Naive thymus-derived CD4-positive, alpha-beta T cell (primary cell): ENCODE data around the gene FAM20A. TPM values are rescaled to one million over a fixed set of nuclear protein-coding genes. Genes with fewer than 3 reads are reported as not detected.
A peak's percentile ranks its signal among the peaks of the same experiment; 100 is the strongest.

Source experiments
- ATAC-seq: fragments of 150-1000 bp; cut with Tn5 transposase; 2 replicates; pipeline ENCODE4 v1.10.0; 2021; ENCODE audit warnings: mild to moderate bottlenecking, moderate library complexity
- CTCF ChIA-PET: fragments of 350-600 bp; sonication (Branson Sonifier 250); formaldehyde crosslinking; loops from one replicate; lab custom pipeline; 2021; ENCODE audit warnings: antibody characterized with exemption; lab: Charles Lee
- POLR2A ChIA-PET: fragments of 350-600 bp; sonication (Branson Sonifier 250); formaldehyde crosslinking; loops from one replicate; lab custom pipeline; 2021; ENCODE audit warnings: antibody characterized with exemption, inconsistent platforms; lab: Charles Lee
- DNase-seq, 9 donors: peaks; one replicate each; pipeline versions ENCODE4 v3.0.0 to v3.0.0-alpha.2; 2020 to 2022; ENCODE audit warnings: mixed read lengths in 1 of 9
- H3K27ac ChIP-seq: one replicate; pipeline ENCODE4 v1.7.0; 2013; ENCODE audit warnings: mild to moderate bottlenecking, low read depth, low read length, moderate library complexity
- H3K27me3 ChIP-seq, 2 donors: one replicate each; pipeline ENCODE4 v1.7.0; 2013; ENCODE audit warnings: low read length in 2 of 2, mild to moderate bottlenecking in 2 of 2, moderate library complexity in 2 of 2; ENCODE audit not compliant: control insufficient read depth in 2 of 2, insufficient read depth in 2 of 2
- H3K36me3 ChIP-seq, 3 experiments: 1 replicate in 2 of 3; 2 replicates in 1 of 3; pipeline ENCODE4 v1.7.0; 2013; ENCODE audit warnings: low read length in 3 of 3, mild to moderate bottlenecking in 3 of 3, moderate library complexity in 1 of 3; ENCODE audit not compliant: insufficient read depth in 3 of 3, control insufficient read depth in 2 of 3
- H3K4me1 ChIP-seq, 2 donors: one replicate each; pipeline ENCODE4 v1.7.0; 2013; ENCODE audit warnings: low read length in 2 of 2, mild to moderate bottlenecking in 2 of 2, moderate library complexity in 1 of 2; ENCODE audit not compliant: control insufficient read depth in 2 of 2, insufficient read depth in 2 of 2
- H3K4me3 ChIP-seq: 2 replicates; pipeline ENCODE4 v1.7.0; 2013; ENCODE audit warnings: mild to moderate bottlenecking, low read length
- H3K9me3 ChIP-seq, 3 experiments: 1 replicate in 2 of 3; 2 replicates in 1 of 3; pipeline ENCODE4 v1.7.0; 2013; ENCODE audit warnings: low read length in 3 of 3; ENCODE audit not compliant: control insufficient read depth in 2 of 3
- H3K27ac Mint-ChIP-seq, 9 donors: one replicate each; pipeline ENCODE4 v1.8.0; 2020 to 2022; ENCODE audit warnings: mixed read lengths in 9 of 9, mild to moderate bottlenecking in 8 of 9, moderate library complexity in 5 of 9, inconsistent platforms in 2 of 9
- H3K27me3 Mint-ChIP-seq, 5 donors: one replicate each; pipeline ENCODE4 v1.8.0; 2021 to 2022; ENCODE audit warnings: mixed read lengths in 5 of 5, mild to moderate bottlenecking in 1 of 5
- H3K36me3 Mint-ChIP-seq, 5 donors: one replicate each; pipeline ENCODE4 v1.8.0; 2020 to 2022; ENCODE audit warnings: mixed read lengths in 5 of 5, mild to moderate bottlenecking in 3 of 5, inconsistent platforms in 1 of 5
- H3K4me1 Mint-ChIP-seq, 7 donors: one replicate each; pipeline ENCODE4 v1.8.0; 2020 to 2022; ENCODE audit warnings: mixed read lengths in 7 of 7, mild to moderate bottlenecking in 3 of 7, inconsistent platforms in 1 of 7
- H3K4me3 Mint-ChIP-seq, 10 donors: one replicate each; pipeline ENCODE4 v1.8.0; 2020 to 2022; ENCODE audit warnings: mild to moderate bottlenecking in 10 of 10, mixed read lengths in 10 of 10, moderate library complexity in 6 of 10, inconsistent platforms in 2 of 10
- H3K9me3 Mint-ChIP-seq, 11 donors: one replicate each; pipeline ENCODE4 v1.8.0; 2020 to 2022; ENCODE audit warnings: mixed read lengths in 11 of 11, mild to moderate bottlenecking in 4 of 11, inconsistent platforms in 1 of 11, moderate library complexity in 1 of 11
- intact Hi-C, 2 donors: fragments of 100-400 bp; cut with micrococcal nuclease; formaldehyde crosslinking; loops; one replicate each; pipeline ENCODE4 v1.15.1; 2023
- polyA plus RNA-seq, 2 donors: library from polyadenylated mRNA; unstranded; fragments of 300-500 nt; fragmentation: Illumina TruSeq; gene quantifications; one replicate each; pipeline ENCODE4 v1.2.3, GENCODE V29; 2021
- total RNA-seq, 6 experiments: library from RNA in 5 of 6; stranded (reverse) in 5 of 6; gene quantifications; 1 replicate in 5 of 6; 2 replicates in 1 of 6; pipeline ENCODE4 v1.2.3 and lab custom pipeline; 2021 to 2026

FAM20A gene
- total and polyA plus RNA-seq, 7 experiments from 2014 or later: 0.19 to 2.9 (median 0.42) TPM; not detected in 4

GRCh38 chr17:68616334-68616733 lies 15.2 kb upstream of the FAM20A start:
- H3K36me3 Mint-ChIP-seq: peaks cover 0 to 8% (median 0%) of the 10 kb centered on the region in 5 donors
- ATAC-seq: no peak
- H3K27me3 Mint-ChIP-seq: peaks cover 18 to 55% (median 45%) of the 10 kb centered on the region in 5 donors
- peaks cover 3% of the 10 kb centered on the region in 2 donors for H3K27me3 ChIP-seq
- no peak overlapping the region for H3K4me3 ChIP-seq
- ChIA-PET POLR2A (no interaction called here), CTCF (no interaction called here)
- no peaks in the 10 kb centered on the region for H3K36me3 ChIP-seq
- no peaks in the 10 kb centered on the region for H3K4me1 Mint-ChIP-seq
- no peak for DNase-seq
- H3K27ac ChIP-seq: no peak overlapping the region
- H3K27ac Mint-ChIP-seq: no peak overlapping the region
- H3K4me3 Mint-ChIP-seq: no peak overlapping the region
- no peaks in the 10 kb centered on the region for H3K9me3 ChIP-seq
- peaks cover 0 to 7% (median 4%) of the 10 kb centered on the region in 11 donors for H3K9me3 Mint-ChIP-seq
- no peaks in the 10 kb centered on the region for H3K4me1 ChIP-seq
- intact Hi-C loops: loop anchor here in 1 of 2 donors (10.0 kb wide), 1 partner anchor 82 kb away; no protein-coding TSS in a partner anchor

- intact Hi-C loops: loop anchor here in 1 of 2 donors (10.0 kb wide), 1 partner anchor 80 kb away; no protein-coding TSS in a partner anchor
- Mint-ChIP-seq H3K27ac (no peak overlapping the region), H3K36me3 (peaks cover 0 to 9% (median 0%) of the 10 kb centered on the region in 5 donors), H3K27me3 (peaks cover 23 to 53% (median 48%) of the 10 kb centered on the region in 5 donors), H3K4me3 (no peak overlapping the region), H3K4me1 (no peaks in the 10 kb centered on the region), H3K9me3 (peaks cover under 1 to 23% (median 10%) of the 10 kb centered on the region in 11 donors)
- Histone ChIP-seq H3K9me3 (peaks cover 3 to 8% (median 3%) of the 10 kb centered on the region in 3 experiments), H3K27ac (no peak overlapping the region), H3K36me3 (no peaks in the 10 kb centered on the region), H3K4me3 (no peak overlapping the region), H3K4me1 (no peaks in the 10 kb centered on the region), H3K27me3 (peaks cover 3% of the 10 kb centered on the region in 2 donors)
- ATAC-seq: no peak
- ChIA-PET CTCF (no interaction called here), POLR2A (no interaction called here)
- DNase-seq: no peak
These were observed 13.6 kb upstream of the FAM20A start for GRCh38 chr17:68614718-68615117.

GRCh38 chr17:68613739-68614298 lies 12.7 kb upstream of the FAM20A start:
- intact Hi-C loops: loop anchor here in 1 of 2 donors (10.0 kb wide), 1 partner anchor 79 kb away; no protein-coding TSS in a partner anchor
- H3K36me3 Mint-ChIP-seq: peaks cover 0 to 9% (median 0%) of the 10 kb centered on the region in 5 donors
- H3K27me3 ChIP-seq: peaks cover 0 to 3% of the 10 kb centered on the region in 2 donors
- ATAC-seq (peak; percentile 46), DNase-seq (peak in 1 of 9 donors; percentile 32)
- peaks cover 0 to 32% (median 15%) of the 10 kb centered on the region in 11 donors for H3K9me3 Mint-ChIP-seq
- H3K4me1 ChIP-seq: no peaks in the 10 kb centered on the region
- POLR2A ChIA-PET: no interaction called here
- no peaks in the 10 kb centered on the region for H3K36me3 ChIP-seq
- H3K27me3 Mint-ChIP-seq: peaks cover 21 to 49% (median 41%) of the 10 kb centered on the region in 5 donors
- no peak overlapping the region for H3K27ac ChIP-seq
- no peak overlapping the region for H3K4me3 Mint-ChIP-seq
- H3K4me3 ChIP-seq: no peak overlapping the region
- H3K9me3 ChIP-seq: peaks cover 3 to 13% (median 3%) of the 10 kb centered on the region in 3 experiments
- CTCF ChIA-PET: no interaction called here
- H3K27ac Mint-ChIP-seq: no peak overlapping the region
- H3K4me1 Mint-ChIP-seq: no peaks in the 10 kb centered on the region

GRCh38 chr17:68612923-68613292 lies 11.7 kb upstream of the FAM20A start:
- no peak overlapping the region for H3K4me3 ChIP-seq
- Mint-ChIP-seq H3K9me3 (peaks cover 3 to 40% (median 15%) of the 10 kb centered on the region in 11 donors), H3K4me1 (no peaks in the 10 kb centered on the region), H3K27ac (no peak overlapping the region), H3K27me3 (peaks cover 12 to 44% (median 35%) of the 10 kb centered on the region in 5 donors), H3K4me3 (no peak overlapping the region), H3K36me3 (peaks cover 0 to 6% (median 0%) of the 10 kb centered on the region in 5 donors)
- no peaks in the 10 kb centered on the region for H3K36me3 ChIP-seq
- H3K9me3 ChIP-seq: peaks cover 3 to 13% (median 3%) of the 10 kb centered on the region in 3 experiments
- intact Hi-C loops: loop anchor here in 1 of 2 donors (10.0 kb wide), 1 partner anchor 78 kb away; no protein-coding TSS in a partner anchor
- H3K4me1 ChIP-seq: no peaks in the 10 kb centered on the region
- ATAC-seq (no peak), DNase-seq (no peak)
- no peak overlapping the region for H3K27ac ChIP-seq
- ChIA-PET POLR2A (no interaction called here), CTCF (no interaction called here)
- H3K27me3 ChIP-seq: peaks cover 0 to 3% of the 10 kb centered on the region in 2 donors

- ATAC-seq (no peak), DNase-seq (no peak)
- H3K4me3 Mint-ChIP-seq: no peak overlapping the region
- H3K4me3 ChIP-seq: no peak overlapping the region
- no peaks in the 10 kb centered on the region for H3K36me3 ChIP-seq
- intact Hi-C loops: loop anchor here in 1 of 2 donors (10.0 kb wide), 1 partner anchor 78 kb away; no protein-coding TSS in a partner anchor
- H3K4me1 Mint-ChIP-seq: no peaks in the 10 kb centered on the region
- H3K4me1 ChIP-seq: no peaks in the 10 kb centered on the region
- CTCF ChIA-PET: no interaction called here
- peaks cover 0 to 3% of the 10 kb centered on the region in 2 donors for H3K27me3 ChIP-seq
- peaks cover 3 to 13% (median 3%) of the 10 kb centered on the region in 3 experiments for H3K9me3 ChIP-seq
- POLR2A ChIA-PET: no interaction called here
- H3K9me3 Mint-ChIP-seq: peaks cover 8 to 46% (median 21%) of the 10 kb centered on the region in 11 donors
- H3K27ac Mint-ChIP-seq: no peak overlapping the region
- H3K27ac ChIP-seq: no peak overlapping the region
- peaks cover 10 to 38% (median 35%) of the 10 kb centered on the region in 5 donors for H3K27me3 Mint-ChIP-seq
- peaks cover 0 to 12% (median 0%) of the 10 kb centered on the region in 5 donors for H3K36me3 Mint-ChIP-seq
These were observed 11.2 kb upstream of the FAM20A start for GRCh38 chr17:68612209-68612922.

- Mint-ChIP-seq H3K9me3 (peaks cover 8 to 54% (median 26%) of the 10 kb centered on the region in 11 donors), H3K4me1 (no peaks in the 10 kb centered on the region), H3K4me3 (no peak overlapping the region), H3K36me3 (peaks cover 0 to 14% (median 0%) of the 10 kb centered on the region in 5 donors), H3K27ac (no peak overlapping the region), H3K27me3 (peaks cover 10 to 36% (median 33%) of the 10 kb centered on the region in 5 donors)
- Histone ChIP-seq H3K9me3 (peaks cover 3 to 13% (median 3%) of the 10 kb centered on the region in 3 experiments), H3K36me3 (no peaks in the 10 kb centered on the region), H3K27ac (no peak overlapping the region), H3K27me3 (peaks cover 0 to 3% of the 10 kb centered on the region in 2 donors), H3K4me3 (no peak overlapping the region), H3K4me1 (no peaks in the 10 kb centered on the region)
- ATAC-seq (no peak), DNase-seq (no peak)
- ChIA-PET POLR2A (no interaction called here), CTCF (no interaction called here)
- intact Hi-C loops: loop anchor here in 1 of 2 donors (10.0 kb wide), 1 partner anchor 77 kb away; no protein-coding TSS in a partner anchor
These were observed 10.4 kb upstream of the FAM20A start for GRCh38 chr17:68611353-68612208.
